IPS DF 4.7 (cell line): ENCODE results near the gene TMEM131.

Source experiments
- DNase-seq: peaks from one replicate; pipeline ENCODE4 v3.0.0-alpha.2; 2013; ENCODE audit warnings: low spot score; ENCODE audit errors: extremely low read depth

TMEM131 gene

GRCh38 chr2:97992836-97993825, 2.6 kb downstream of the TMEM131 start:
- DNase-seq: no peak

DNA sequence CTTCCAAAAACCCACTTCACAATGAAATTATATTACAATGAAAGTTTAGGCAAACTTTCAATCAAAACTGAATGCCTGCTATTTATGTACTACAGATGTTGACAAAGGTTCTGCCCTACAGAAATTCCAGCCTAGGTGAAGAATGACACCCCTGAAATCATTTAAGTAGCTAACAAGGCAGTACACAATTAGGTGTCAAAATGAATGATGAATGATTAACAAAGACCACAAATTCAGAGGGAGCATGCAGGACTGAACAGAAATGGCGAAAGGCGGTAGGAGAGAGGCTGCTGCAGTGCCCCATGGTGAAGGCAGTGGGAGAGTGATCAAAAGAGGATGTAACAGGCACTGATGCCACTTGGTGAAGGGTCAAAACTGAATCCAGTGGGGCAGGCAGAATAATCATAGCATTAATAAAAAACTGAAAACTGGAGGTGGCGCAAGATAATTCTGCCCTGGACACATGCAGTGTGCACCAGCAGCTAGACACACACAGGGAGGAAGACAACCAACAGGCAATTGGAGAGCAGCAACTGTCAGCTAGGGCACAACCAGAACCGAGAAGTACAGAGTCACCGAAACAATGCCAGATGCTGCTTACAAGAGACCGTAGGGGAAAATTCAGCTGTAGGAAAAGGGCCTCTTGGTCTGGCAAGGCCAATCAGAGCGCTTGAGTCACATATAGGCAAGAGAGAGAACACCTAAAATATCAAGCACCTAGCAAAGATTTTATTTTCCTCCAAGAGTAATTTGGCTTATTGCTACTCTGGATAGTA, 4.5 kb downstream of the TMEM131 start:
- DNase-seq: no peak

DNA sequence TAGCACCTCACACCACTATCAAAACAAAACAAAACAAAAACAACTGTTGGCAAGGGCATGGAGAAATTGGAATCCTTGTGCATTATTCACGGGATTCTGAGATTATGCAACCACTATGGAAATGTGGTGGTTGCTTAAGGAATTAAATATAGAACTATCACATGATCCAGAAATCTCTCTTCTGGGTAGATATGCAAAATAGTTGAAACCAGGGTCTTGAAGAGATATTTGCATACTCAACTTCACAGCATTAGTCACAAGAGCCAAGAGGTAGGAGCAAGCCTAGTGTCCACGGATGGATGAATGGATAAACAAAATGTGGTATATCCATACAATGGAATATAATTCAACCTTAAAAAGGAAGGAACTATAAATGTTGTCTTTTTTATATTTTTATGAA, 7.0 kb downstream of the TMEM131 start:
- DNase-seq: no peak

GRCh38 chr2:97985998-97986397, 9.8 kb downstream of the TMEM131 start:
- DNase-seq: no peak

- no peak for DNase-seq
These were observed 12.1 kb downstream of the TMEM131 start for GRCh38 chr2:97983698-97984097.

DNA sequence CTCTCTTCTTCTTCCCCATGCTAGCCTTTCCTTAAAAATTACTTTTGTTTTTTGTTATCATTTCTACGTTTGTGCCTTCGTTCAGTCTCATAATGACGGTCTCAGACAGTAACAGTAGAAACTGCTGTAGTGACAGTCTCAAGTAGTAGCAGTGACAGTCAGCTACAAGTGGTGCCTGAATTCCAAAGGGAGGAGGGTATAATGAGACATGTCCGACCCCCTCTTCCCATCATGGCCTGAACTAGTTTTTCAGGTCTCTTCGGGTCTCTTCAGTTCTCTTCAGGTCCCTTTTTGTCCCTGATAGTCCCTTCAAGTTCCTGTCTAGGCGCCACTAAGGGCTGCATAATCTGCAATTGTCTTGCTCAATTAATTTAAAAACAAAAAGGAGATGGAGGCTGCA, 12.6 kb downstream of the TMEM131 start:
- no peak for DNase-seq

GRCh38 chr2:97982621-97983020, 13.1 kb downstream of the TMEM131 start:
- DNase-seq: no peak

DNA sequence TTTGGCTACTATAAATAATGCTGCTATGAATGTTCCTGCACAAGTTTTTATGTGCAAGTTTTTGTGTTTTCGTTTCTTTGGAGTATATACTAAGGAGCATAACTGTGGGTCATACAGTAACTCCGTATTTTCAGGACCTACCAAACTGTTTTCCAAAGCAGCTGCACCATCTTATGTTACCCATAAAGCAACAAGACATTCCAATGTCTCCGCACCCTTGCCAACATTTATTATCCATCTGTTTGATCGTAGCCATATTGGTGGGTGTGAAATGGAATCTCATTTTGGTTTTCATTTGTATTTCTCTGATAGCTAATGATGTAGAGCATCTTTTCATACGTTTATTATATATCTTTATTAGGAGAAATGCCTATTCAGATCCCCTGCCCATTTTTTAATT, 13.8 kb downstream of the TMEM131 start:
- no peak for DNase-seq

DNA sequence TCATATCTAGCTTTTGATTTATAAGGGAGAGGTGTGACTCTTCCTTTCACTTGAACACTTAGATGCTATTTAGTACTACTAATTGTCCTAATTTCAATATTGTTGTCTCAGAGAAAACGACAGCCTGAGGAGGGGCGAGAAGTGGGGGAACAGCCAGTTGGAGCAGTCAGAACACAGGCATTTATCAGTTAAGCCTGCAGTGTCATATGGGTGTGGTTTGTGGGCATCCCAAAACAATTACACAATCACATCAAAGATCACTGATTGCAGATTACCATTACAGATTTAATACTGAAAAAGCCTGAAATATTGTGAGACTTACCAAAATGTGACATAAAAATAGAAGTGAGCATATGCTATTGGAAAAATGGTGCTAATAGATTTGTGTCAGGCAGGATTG, 15.8 kb downstream of the TMEM131 start:
- no peak for DNase-seq

DNA sequence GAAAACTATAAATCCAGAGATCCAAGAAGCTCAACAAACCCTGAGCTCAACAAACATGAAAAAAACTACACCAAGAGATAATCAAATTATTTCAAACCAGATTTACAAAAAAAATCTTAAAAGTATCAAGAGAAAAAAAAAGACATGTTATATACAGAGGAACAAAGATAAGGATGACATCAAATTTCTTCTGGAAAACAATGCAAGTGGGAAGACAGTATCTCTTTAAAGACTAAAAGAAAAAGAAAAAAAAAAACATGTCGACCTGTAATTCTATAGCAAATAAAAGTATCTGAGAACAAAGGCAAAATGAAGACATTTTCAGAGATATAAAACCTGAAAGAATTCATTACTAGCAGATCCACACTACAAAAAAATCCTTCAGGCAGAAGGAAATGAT, 21.3 kb downstream of the TMEM131 start:
- no peak for DNase-seq

DNA sequence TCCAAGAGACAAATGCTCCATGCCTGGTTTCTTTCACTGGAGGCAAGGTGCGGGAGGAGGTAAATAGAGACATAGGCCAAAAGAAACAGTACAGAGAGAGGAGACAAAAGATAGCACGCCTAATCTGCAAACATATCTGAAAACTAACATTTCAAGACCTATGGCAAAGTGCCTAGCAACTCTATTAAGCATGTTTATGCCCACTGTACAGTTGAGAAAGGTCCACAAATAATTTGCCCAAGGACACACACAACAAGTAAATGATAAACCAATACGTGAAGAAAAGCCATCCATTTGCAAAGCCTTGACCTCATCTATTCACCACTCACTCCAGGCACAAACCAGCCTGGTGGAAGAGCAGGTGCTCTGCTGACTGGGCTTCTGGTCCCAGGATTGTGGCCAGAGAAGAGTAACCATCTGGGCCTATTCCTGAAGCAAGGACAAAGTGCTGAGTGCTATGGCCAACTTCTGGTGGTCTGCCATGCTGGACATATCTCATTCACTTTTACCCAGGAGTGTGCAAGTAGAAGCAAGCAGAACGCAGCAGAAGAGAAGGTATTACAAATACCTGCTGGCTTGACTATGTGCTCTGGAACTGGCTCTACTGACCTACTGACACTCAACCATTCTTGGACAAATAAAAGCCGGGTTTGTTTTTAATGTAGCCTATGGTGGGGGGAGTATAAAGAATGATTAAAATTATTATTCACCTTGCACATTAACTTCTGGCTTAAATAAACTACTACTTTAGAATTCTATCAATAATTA, 25.3 kb downstream of the TMEM131 start:
- no peak for DNase-seq

DNA sequence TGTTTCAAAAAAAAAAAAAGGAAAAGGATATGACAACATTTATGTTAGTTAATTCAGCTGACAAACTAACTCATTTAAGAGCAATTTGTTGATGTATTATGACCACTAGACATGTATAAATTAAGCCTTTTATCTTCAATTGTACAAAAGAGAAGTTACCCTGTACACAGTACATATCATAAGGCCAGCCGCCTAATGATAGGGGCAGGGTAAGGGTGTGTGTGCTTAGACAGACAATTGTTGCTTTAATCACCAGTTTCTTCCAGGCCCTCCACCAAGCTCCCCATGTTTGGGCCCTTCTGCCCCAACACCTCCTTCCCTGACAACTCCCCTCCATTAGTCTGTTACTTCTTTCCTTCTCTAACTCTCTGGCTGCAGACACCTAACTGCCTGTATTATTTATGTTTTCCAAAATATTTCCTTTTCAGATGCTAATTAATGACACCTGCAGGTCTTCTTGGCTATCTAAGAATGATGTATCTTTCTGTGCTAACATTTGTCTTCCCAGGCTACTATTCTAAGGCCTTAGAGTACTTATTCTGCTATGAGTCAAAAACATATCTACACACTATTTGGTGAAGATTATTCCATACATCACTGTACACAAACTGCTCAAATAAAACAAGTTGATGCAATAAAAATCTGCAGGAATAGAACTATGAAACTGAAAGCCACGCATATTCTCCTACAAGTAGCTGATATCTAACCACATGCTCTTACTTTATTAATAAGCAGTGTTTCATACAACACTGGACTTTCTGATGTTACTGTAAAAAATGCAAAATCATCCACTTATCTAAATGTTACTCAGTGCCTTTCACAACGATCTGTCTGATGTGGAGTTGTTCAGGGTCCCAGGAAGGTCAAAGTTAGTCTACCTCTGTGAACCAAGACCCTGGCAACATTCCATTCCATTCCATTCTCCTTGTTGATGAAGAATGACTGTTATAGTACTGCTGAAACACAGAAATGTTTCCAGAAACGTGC, 26.4 kb downstream of the TMEM131 start:
- no peak for DNase-seq

GRCh38 chr2:97967931-97968627, 27.7 kb downstream of the TMEM131 start:
- no peak for DNase-seq

GRCh38 chr2:97967216-97967592, 28.5 kb downstream of the TMEM131 start:
- no peak for DNase-seq

DNA sequence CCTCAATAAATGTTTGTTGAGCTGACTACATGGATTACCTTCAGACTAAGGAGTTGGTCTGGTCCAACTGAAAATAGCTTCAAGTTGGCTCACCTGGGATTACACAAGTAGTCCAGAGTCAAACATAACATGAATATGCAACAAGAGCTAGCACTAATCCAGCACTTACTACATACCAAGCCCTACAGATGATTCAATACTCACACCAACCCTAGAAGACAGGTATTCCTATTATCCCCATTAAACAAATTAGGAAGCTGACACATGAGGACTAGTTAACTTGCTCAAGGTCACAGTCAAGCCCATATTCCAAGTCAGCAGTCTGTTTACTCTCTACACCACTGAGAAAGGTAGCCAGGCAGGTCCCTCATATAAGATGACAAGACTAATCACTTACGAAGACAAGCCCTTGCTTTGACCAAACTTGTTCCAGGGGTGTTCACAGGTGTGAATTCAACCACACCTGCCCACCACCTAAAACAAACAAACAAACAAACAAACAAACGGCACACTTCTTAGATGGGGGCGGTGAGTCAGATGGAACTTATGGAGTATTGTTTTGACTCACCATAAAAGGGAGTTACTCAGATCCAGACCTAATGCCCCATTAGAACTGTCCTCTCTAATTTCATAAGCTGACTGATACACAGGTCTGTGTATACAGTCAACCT, 29.1 kb downstream of the TMEM131 start:
- no peak for DNase-seq

- no peak for DNase-seq
These were observed 30.6 kb downstream of the TMEM131 start for GRCh38 chr2:97965116-97965515.

DNA sequence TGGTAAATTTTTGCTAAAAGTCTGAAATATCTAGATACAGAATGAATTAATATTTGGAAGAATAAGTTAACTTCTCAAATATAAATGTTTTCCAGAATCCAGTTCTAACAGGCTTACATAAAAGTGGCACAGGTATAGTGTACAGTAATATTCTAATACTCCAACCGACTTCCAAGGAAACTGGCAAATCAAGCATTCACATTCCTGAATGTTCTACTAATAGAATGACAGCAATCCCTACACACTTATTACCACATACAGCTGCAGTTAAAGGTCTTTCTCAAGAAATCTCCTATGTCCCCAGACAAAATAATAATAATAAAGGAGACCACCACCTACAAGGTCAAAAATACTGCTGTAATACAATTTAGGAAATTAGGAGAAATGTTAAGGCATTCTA, 31.9 kb downstream of the TMEM131 start:
- DNase-seq: no peak

DNA sequence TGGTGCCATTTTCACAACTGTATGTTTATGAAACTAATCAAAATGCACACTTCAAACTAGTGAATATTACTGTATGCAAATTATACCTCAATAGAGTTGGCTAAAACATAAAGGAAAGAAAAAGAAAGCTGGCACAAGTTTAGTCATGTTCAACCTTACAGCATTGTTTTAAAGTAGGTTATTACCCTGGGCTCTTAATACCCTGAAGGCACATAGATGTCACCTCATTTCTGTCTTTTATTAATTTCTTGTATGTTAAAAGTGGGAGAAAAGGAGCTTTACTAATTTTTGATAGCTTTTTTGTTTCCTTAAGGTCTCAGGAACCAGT, 32.7 kb downstream of the TMEM131 start:
- DNase-seq: no peak

DNA sequence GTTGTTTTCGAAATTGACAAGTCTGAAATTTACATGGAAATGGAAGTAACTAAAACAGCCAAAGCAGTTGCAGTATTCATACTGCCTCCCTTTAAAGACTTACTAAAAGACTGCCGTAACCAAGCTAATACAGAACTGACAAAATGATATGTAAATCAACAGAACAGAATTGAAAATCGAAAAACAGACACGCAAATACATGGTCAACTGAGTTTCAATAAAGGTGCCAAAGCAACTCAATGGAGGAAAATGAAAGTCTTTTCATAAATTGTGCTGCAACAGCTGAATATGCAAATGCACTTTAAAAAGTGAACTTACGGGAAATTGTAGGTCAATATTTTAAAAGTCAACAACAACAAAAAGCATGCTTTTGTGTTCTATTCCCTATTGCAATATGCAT, 34.2 kb downstream of the TMEM131 start:
- no peak for DNase-seq

GRCh38 chr2:97958184-97958583, 37.6 kb downstream of the TMEM131 start:
- no peak for DNase-seq
